Astrocyte of the spinal cord (primary cell): Measurements from ENCODE around the gene RBM6.

ENCODE experiments used
- DNase-seq: peaks from one replicate; pipeline ENCODE4 v3.0.0; 2011; ENCODE audit warnings: low read depth, low spot score
- H3K4me3 ChIP-seq: 2 replicates; pipeline ENCODE4 v1.5.1; 2011; ENCODE audit warnings: low read depth, mild to moderate bottlenecking, low read length, moderate library complexity
- in situ Hi-C: cut with HindIII; loops from 2 replicates; pipeline ENCODE4 v1.10.0; 2017; ENCODE audit warnings: low sequenced_read_pairs
- TF ChIP-seq, protein P1 (sequence below): IDR thresholded peaks from 2 replicates; pipeline ENCODE4 v1.5.1; 2012; ENCODE audit warnings: low read depth, mild to moderate bottlenecking, low read length, inconsistent platforms

Gene RBM6, protein sequence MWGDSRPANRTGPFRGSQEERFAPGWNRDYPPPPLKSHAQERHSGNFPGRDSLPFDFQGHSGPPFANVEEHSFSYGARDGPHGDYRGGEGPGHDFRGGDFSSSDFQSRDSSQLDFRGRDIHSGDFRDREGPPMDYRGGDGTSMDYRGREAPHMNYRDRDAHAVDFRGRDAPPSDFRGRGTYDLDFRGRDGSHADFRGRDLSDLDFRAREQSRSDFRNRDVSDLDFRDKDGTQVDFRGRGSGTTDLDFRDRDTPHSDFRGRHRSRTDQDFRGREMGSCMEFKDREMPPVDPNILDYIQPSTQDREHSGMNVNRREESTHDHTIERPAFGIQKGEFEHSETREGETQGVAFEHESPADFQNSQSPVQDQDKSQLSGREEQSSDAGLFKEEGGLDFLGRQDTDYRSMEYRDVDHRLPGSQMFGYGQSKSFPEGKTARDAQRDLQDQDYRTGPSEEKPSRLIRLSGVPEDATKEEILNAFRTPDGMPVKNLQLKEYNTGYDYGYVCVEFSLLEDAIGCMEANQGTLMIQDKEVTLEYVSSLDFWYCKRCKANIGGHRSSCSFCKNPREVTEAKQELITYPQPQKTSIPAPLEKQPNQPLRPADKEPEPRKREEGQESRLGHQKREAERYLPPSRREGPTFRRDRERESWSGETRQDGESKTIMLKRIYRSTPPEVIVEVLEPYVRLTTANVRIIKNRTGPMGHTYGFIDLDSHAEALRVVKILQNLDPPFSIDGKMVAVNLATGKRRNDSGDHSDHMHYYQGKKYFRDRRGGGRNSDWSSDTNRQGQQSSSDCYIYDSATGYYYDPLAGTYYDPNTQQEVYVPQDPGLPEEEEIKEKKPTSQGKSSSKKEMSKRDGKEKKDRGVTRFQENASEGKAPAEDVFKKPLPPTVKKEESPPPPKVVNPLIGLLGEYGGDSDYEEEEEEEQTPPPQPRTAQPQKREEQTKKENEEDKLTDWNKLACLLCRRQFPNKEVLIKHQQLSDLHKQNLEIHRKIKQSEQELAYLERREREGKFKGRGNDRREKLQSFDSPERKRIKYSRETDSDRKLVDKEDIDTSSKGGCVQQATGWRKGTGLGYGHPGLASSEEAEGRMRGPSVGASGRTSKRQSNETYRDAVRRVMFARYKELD

DNA sequence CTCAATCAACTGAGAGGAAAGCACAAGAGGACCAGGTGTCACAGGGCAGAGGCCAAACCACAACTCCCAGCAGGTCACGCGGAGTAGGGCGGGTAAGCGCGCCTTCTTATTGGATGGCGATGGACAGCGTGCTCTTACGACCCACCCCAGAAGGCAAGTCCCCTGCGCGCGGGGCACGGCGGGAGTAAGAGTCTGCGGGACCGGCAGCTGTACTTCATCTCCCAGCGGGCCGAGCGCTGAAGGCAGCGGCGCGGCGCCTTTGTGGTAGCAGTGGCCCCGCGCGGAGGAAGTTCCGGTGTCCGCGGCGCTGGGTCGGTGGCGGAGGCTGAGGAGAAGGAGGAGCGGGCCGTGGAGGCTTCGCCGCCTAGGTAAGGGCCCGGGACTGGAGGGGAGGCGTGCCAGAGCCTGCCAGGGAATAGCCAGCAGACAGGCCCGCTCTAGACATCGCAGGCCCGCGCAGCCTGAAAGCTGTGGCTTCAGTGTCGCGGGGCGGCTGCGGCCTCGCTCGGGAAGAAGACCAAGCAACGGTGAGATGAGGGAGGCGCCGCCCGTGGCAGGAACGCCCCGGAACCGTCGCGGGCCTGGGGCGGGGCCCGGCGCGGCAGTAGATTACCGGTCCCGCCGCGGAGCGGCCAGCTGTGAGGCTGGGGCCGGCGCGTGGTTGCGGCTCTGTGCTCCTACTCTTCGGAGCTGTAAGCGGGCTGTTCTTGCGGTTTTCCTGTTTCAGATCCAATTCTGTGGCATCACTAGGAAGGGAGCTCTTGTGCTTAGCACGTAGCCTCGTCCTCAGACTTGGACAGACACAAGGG is at the start of gene RBM6:
RBM6 (plus strand) TSS at position 293 of the 809 bp plus-strand sequence. CDS start 22,492 bp downstream, outside the sequence.
- peak; percentile 98 for DNase-seq
- in situ Hi-C loops: no loop called here
- TF ChIP-seq, protein P1, sequence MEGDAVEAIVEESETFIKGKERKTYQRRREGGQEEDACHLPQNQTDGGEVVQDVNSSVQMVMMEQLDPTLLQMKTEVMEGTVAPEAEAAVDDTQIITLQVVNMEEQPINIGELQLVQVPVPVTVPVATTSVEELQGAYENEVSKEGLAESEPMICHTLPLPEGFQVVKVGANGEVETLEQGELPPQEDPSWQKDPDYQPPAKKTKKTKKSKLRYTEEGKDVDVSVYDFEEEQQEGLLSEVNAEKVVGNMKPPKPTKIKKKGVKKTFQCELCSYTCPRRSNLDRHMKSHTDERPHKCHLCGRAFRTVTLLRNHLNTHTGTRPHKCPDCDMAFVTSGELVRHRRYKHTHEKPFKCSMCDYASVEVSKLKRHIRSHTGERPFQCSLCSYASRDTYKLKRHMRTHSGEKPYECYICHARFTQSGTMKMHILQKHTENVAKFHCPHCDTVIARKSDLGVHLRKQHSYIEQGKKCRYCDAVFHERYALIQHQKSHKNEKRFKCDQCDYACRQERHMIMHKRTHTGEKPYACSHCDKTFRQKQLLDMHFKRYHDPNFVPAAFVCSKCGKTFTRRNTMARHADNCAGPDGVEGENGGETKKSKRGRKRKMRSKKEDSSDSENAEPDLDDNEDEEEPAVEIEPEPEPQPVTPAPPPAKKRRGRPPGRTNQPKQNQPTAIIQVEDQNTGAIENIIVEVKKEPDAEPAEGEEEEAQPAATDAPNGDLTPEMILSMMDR: no peak
- peak within 1 kb of the TSS; percentile 87 for H3K4me3 ChIP-seq

DNA sequence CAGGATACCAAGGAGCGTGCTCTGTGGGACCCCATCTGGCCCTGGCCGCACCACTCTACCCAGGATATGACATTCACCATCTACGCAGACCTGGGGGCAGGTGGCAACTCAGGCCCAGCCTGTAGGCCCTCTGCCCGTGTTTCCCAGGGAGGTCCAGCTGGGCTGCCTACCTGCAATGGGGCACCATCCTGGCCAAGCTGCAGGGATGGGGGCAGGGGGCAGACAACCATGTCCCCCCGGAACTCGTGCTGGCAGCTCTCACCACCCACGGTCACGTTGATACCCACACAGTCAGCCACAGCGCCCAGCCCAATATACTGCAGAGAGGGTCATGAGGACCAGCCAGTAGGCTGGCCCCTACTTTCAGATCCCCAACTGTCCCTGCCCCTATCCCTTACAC is 44.2 kb upstream of the RBM6 start:
- no peak overlapping the region for H3K4me3 ChIP-seq
- no peak for DNase-seq
- TF ChIP-seq, protein P1: no peak
- in situ Hi-C loops: no loop called here

DNA sequence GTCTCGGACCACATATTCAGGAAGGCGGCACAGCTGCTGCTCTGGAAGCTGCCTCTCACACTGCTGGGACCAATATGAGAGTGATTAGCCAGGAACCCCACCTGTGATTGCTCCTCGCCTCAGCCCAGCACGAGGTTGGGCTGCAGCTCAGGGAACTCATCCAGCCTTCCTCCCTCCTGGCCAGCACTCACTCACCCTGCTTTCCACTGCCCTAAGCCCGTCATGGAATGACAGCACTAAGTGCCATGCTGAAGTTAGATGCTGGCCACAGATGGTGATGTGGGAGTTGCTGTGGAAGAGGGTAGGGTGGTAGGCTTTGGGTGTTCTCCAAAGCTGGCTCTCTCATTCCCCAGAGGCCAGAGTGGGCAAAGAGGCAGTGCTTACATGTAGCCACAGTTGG is 43.6 kb upstream of the RBM6 start:
- TF ChIP-seq, protein P1: no peak
- no peak overlapping the region for H3K4me3 ChIP-seq
- DNase-seq: no peak
- in situ Hi-C loops: no loop called here

DNA sequence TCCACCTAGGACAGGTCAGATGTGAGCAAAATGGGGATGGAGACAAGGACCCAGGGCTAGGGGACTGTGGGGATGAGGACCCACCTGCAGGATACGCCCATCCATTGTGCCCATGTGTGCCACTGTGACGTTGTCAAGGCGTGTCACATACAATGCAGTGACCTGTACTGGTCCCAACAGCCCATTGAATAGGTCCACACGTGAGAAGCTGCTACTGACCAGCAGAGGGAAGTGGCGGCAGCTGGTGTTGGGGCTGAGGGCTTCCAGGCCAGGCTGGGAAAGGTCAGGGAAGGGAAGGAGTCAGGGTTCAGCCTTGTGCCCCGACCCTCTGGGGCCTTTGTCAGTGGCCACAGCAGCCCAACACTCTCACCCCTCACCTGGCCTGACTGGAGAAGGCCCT is 41.0 kb upstream of the RBM6 start:
- no peak for DNase-seq
- in situ Hi-C loops: no loop called here
- TF ChIP-seq, protein P1: no peak
- H3K4me3 ChIP-seq: no peak overlapping the region

DNA sequence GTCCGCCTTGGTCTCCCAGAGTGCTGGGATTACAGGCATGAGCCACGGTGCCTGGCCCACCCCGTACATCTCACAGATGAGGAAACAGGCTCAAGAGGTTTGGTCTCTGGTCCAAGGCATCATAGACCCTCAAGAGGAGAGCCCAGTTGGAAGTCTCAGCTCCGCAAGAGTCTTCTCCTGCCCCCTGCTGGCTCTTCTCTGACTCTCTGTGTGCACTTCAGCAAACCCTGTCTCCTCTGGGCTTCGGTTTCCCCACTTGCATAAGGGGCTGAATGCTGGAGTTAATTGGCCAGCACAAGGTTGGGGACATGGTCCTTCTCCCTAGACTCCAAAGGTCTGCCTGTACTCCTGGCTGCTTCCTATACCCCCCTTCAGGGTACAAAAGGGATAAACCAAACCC is 40.1 kb upstream of the RBM6 start:
- DNase-seq: no peak
- TF ChIP-seq, protein P1: peak; percentile 47
- in situ Hi-C loops: no loop called here
- no peak overlapping the region for H3K4me3 ChIP-seq
